Measurements from ENCODE around the gene MPP3.

Gene MPP3

DNA sequence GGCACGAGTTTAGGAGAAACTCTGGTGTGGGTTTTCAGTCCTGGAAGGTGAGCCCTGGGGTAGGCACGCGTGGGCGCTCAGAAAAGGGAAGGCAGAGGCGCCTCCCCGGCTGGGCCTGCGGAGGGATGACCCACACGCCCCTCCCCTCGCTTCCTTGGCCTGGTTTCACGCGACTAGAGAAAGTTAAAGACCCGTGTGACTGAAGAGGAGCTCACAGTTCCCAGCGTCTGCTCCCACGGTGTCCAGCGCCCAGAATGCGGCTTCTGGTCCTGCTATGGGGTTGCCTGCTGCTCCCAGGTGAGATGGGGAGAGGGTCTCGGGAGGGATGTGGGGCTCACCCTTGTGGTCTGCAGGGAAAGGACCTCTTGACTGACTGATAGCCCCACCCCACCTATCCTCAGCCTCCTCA, 14.0 kb upstream of the MPP3 start, which contains the start of gene CD300LG:
Gene CD300LG, plus strand, starts transcription at position 214 of the 409 bp plus-strand sequence. Its CDS starts 41 bp downstream, at position 255.
- H2AFZ ChIP-seq (ENCODE audit: low read depth, low read length), result no peak within 1 kb of the TSS
- H3K9me3 ChIP-seq (ENCODE audit: insufficient read depth, low read length, severe bottlenecking), result no peaks in the 10 kb centered on the region
- ATAC-seq (ENCODE audit: insufficient read depth, low read depth), result no peak
- no peak within 1 kb of the TSS for H3K9ac ChIP-seq (ENCODE audit: low read depth, low read length)
- H3K27me3 ChIP-seq (ENCODE audit: insufficient read depth, low read length, poor library complexity), result peaks cover 2% of the 10 kb centered on the region
- H3K4me1 ChIP-seq (ENCODE audit: insufficient read depth, low read length), result no peaks in the 10 kb centered on the region
- H3K4me2 ChIP-seq (ENCODE audit: insufficient read depth, low read length), result no peak within 1 kb of the TSS
- H4K20me1 ChIP-seq (ENCODE audit: insufficient read depth, low read length), result 0 out of 2 replicates have a peak, but pooled peaks cover 4% of the 10 kb centered on the region
- H3K4me3 ChIP-seq (ENCODE audit: low read depth in 1 of 2, low read length in 2 of 2), result no peak within 1 kb of the TSS
- H3K36me3 ChIP-seq (ENCODE audit: insufficient read depth, low read length), result no peaks in the 10 kb centered on the region
- no peak for DNase-seq
- TF ChIP-seq EZH2 (IDR thresholded peaks at IDR 0.05; ENCODE audit: borderline replicate concordance, low read depth, low read length, severe bottlenecking), result no peak
- no peak for TF ChIP-seq CTCF (IDR thresholded peaks at IDR 0.05; ENCODE audit: borderline replicate concordance, extremely low read depth, low read length, poor library complexity, severe bottlenecking)
- H3K79me2 ChIP-seq (ENCODE audit: insufficient read depth, low read length), result no peaks in the 10 kb centered on the region
- no peak within 1 kb of the TSS for H3K27ac ChIP-seq (ENCODE audit: low read length)

DNA sequence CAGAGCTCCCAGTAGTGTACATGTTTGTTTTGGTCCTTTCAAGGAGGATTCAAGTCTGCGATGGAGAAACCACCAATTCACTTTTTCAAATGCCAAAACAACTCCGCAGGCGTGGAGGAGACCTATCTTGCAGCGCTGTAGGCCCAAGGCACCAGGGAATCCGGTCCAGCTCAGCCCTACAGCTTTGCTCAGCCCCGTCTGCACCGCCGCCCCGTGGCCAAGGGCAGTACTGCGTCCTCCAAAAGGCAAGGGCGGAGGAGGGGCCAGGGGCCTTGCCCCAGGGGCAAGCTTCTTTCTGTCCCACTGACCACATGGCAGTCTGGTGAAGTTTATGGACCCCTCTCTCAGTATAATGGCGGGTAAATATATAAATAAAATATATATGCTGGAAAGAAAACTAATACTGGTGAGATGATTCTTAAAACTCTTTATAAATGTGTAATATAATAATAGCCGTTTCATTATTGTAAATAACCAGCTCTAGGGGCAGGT, 13.3 kb upstream of the MPP3 start:
- no peak overlapping the region for H3K4me2 ChIP-seq (ENCODE audit: insufficient read depth, low read length)
- H2AFZ ChIP-seq (ENCODE audit: low read depth, low read length), result no peak overlapping the region
- H3K79me2 ChIP-seq (ENCODE audit: insufficient read depth, low read length), result no peaks in the 10 kb centered on the region
- no peak overlapping the region for H3K4me3 ChIP-seq (ENCODE audit: low read depth in 1 of 2, low read length in 2 of 2)
- no peaks in the 10 kb centered on the region for H3K9me3 ChIP-seq (ENCODE audit: insufficient read depth, low read length, severe bottlenecking)
- no peaks in the 10 kb centered on the region for H3K36me3 ChIP-seq (ENCODE audit: insufficient read depth, low read length)
- 0 out of 2 replicates have a peak, but pooled peaks cover 4% of the 10 kb centered on the region for H4K20me1 ChIP-seq (ENCODE audit: insufficient read depth, low read length)
- DNase-seq (peak; percentile 67), ATAC-seq (ENCODE audit: insufficient read depth, low read depth) (peak; percentile 87)
- H3K27ac ChIP-seq (ENCODE audit: low read length), result no peak overlapping the region
- no peaks in the 10 kb centered on the region for H3K4me1 ChIP-seq (ENCODE audit: insufficient read depth, low read length)
- H3K9ac ChIP-seq (ENCODE audit: low read depth, low read length), result no peak overlapping the region
- peaks cover under 1% of the 10 kb centered on the region for H3K27me3 ChIP-seq (ENCODE audit: insufficient read depth, low read length, poor library complexity)
- TF ChIP-seq EZH2 (IDR thresholded peaks at IDR 0.05; ENCODE audit: borderline replicate concordance, low read depth, low read length, severe bottlenecking) (no peak), CTCF (IDR thresholded peaks at IDR 0.05; ENCODE audit: borderline replicate concordance, extremely low read depth, low read length, poor library complexity, severe bottlenecking) (peak; percentile 88)

DNA sequence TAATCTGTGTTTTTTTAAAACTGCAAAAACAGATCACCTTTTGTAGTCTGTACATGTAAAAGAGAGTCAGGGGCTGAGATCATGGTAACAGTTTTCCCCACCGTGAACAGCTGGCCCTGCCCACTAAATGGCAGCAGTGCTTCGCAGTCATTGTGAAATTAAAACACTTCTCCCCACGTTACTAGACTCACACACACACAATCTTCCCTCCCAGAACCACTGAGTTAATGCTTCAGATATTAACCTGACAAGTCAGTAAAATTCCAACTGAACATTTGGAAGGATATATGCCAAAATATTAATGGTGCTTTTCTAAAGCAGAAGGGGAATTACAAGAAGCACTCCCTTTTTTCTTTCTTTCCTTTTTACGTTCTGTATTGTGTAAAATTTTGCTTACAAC, 12.8 kb upstream of the MPP3 start:
- H3K4me2 ChIP-seq (ENCODE audit: insufficient read depth, low read length), result no peak overlapping the region
- H3K79me2 ChIP-seq (ENCODE audit: insufficient read depth, low read length), result no peaks in the 10 kb centered on the region
- H4K20me1 ChIP-seq (ENCODE audit: insufficient read depth, low read length), result 0 out of 2 replicates have a peak, but pooled peaks cover 4% of the 10 kb centered on the region
- H3K36me3 ChIP-seq (ENCODE audit: insufficient read depth, low read length), result no peaks in the 10 kb centered on the region
- DNase-seq (no peak), ATAC-seq (ENCODE audit: insufficient read depth, low read depth) (no peak)
- TF ChIP-seq EZH2 (IDR thresholded peaks at IDR 0.05; ENCODE audit: borderline replicate concordance, low read depth, low read length, severe bottlenecking), result no peak
- TF ChIP-seq CTCF (IDR thresholded peaks at IDR 0.05; ENCODE audit: borderline replicate concordance, extremely low read depth, low read length, poor library complexity, severe bottlenecking), result no peak
- H2AFZ ChIP-seq (ENCODE audit: low read depth, low read length), result no peak overlapping the region
- peaks cover 2% of the 10 kb centered on the region for H3K27me3 ChIP-seq (ENCODE audit: insufficient read depth, low read length, poor library complexity)
- no peaks in the 10 kb centered on the region for H3K9me3 ChIP-seq (ENCODE audit: insufficient read depth, low read length, severe bottlenecking)
- no peak overlapping the region for H3K27ac ChIP-seq (ENCODE audit: low read length)
- no peak overlapping the region for H3K4me3 ChIP-seq (ENCODE audit: low read depth in 1 of 2, low read length in 2 of 2)
- no peaks in the 10 kb centered on the region for H3K4me1 ChIP-seq (ENCODE audit: insufficient read depth, low read length)
- no peak overlapping the region for H3K9ac ChIP-seq (ENCODE audit: low read depth, low read length)
